Cerebellar nuclear complex (tissue), 1 donor: ENCODE data around the gene IFNW1.
"Not testable (repeated sequence)": the region's sequence is repeated elsewhere in the genome, so short reads cannot be mapped to it uniquely, and the experiment has no call there.

Experiments used
- DNase-seq, 2 experiments: peaks; one replicate each; lab custom pipeline; 2025; lab: John Stamatoyannopoulos, UW

IFNW1 gene

DNA sequence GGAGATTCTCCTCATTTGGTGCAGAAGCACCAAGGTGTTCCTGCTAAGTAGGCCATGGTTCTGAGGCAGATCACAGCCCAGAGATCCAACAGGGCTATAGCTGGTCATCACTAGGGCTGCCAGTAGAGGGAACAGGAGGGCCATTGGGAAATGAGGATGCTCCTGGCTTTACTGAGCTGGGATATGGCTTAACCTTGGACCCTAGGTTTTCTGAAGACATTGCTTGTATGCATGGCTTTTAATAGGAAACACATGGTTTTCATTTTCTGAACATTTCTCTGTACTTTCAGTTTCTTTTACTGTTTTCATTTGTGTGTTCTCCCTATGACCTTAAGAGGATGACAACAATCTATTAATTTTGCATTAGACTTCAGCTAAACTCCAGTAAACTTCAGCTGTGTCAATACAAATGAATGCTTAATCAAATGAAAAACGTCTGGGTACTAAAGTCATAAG, at the start of gene IFNW1:
Gene IFNW1, minus strand, starts transcription at position 406 of the 456 bp plus-strand sequence. Its CDS starts 262 bp downstream, at position 144.
- no peak for DNase-seq

DNA sequence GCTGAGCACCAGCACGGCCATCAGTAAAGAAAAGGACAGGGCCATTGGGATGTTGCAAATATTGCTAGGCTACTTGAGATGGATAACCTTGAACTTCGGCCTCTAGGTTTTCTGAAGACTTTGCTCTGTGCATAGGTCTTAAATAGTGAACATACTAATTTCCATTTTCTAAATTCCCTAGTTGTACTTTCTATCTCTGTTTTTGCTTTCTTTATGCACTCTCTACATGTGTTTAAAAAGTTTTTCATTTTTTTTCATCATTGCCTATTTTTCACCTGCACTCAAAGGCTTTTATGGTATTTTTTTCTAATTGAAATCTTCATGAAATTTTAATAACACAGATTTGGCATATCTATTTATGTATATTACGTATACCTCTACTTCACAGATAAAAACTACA, 45.9 kb upstream of the IFNW1 start, which contains the start of gene IFNA4:
Gene IFNA4, minus strand, starts transcription at position 101 of the 400 bp plus-strand sequence. Its CDS starts 56 bp downstream, at position 45.
- not testable (repeated sequence) for DNase-seq

DNA sequence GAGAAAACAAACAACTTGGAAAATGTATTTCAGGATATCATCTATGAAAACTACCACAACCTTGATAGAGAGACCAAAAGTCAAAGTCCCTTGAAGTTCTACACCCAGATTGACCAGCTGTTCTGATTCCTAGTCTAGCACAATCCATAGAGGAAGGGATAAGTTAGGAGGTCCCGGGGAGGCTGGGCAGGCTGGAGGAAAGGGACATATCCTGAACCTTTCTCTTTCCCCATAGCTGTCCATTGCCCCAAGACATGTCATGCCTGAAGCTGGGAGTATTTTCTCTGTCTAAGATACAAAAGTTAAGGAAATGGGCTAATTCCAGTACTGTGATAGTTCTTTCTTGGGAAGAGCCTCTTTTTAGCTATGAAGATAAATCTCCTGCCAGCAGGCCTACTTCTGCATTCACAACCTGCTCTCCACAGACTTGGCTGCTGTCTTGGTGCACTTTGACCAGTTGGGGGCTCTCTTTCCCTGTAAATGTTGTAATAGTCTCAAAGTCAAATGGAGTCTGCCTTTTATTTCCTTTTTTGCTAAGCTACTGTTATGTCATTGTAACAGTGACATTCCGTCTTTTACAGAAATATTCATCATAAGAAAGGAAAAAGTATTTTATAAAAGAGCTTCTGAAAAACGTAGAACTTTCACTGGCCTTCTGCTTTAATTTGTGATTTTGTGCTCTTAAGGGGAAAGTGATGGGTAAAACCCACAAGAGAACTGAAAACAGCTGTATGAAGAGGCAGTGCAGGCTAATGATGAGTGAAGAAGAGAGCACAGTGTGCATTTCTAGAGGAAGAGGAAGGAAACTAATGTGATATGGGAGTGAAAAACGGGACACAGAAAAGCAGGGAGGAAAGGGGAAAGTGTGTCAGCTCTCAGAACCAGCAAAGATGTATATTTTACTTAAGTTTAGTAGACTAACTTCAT, 41.4 kb upstream of the IFNW1 start:
- not testable (repeated sequence) for DNase-seq

DNA sequence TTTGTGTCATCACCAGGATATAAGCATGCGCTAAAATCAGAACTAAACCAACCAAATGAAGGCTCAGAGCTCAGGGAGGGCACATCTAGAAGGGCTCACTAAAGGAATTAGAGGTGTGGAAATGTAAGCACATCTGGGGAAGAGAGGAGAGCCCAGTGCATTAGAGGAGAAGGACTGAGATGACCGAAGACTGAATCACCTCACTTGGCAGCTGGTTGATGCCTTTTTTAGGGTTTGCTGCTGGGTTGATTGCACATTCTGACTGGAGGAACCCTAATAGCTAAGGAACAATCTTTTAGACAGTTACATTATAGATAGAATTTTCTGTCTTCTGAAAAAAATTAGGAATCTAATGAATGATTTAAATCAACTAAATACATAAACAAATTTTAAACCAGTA, 33.0 kb upstream of the IFNW1 start:
- DNase-seq: no peak

DNA sequence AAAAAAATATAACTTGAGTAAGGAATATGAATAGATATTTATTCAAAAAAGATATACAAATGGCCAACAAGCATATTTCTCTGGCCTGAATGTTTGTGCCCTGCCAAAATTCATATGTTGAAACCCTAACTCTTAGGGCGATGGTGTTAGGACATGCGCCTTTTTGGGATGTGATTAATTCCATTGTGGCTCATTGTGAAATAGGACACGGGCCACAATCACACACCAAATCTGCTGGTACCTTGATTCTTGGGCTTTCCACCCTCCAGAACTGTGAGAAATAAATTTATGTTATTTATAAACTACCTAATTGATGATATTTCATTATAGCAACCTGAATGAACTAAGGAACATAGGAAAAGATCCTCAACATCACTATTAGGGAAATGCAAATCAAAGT, 30.5 kb upstream of the IFNW1 start:
- DNase-seq: no peak

DNA sequence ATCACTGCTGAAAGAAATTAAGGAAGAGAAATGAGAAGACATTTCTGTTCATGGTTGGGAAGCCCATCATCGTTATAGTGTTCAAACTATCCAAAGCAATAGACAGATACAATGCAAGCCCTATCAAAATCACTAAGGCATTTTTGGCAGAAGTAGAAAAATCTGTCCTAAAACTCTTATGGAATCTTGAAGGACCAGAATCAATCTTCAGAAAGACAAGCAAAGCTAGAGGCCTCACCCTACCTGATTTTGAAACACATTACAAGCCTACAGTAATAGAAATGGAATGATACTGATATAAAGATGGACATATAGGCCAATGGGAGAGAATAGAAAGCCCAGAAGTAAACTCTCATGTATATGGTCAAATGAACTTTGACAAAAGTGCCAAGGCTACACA, 29.7 kb upstream of the IFNW1 start:
- DNase-seq: no peak

DNA sequence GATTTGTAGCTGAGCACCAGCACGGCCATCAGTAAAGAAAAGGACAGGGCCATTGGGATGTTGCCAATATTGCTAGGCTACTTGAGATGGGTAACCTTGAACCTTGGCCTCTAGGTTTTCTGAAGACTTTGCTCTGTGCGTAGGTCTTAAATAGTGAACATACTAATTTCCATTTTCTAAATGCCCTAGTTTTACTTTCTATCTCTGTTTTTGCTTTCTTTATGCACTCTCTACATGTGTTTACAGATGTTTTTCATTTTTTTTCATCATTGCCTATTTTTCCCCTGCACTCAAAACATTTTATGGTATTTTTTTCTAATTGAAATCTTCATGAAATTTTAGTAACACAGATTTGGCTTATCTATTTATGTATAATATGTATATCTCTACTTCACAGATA, 24.9 kb upstream of the IFNW1 start, which contains the start of gene IFNA21:
Gene IFNA21, minus strand, starts transcription at position 101 of the 400 bp plus-strand sequence. Its CDS starts 48 bp downstream, at position 53.
- not testable (repeated sequence) for DNase-seq

DNA sequence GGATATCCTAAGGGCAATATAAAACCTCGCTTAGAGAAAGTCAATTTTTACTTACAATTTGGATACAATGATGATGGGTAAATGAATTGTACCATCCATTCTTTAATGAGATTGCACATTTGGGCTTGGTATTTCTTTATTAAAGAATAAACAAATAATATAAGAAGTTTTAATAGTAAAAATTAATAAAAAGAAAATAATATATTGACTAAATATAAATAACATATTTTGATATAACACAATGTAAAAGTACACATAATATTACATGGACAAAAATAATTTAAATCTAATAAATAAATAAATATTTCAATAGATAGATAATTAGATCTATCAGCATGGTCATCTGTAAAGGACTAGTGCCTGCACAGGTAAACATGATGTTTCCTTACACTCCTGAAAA, 23.9 kb upstream of the IFNW1 start:
- DNase-seq: no peak

DNA sequence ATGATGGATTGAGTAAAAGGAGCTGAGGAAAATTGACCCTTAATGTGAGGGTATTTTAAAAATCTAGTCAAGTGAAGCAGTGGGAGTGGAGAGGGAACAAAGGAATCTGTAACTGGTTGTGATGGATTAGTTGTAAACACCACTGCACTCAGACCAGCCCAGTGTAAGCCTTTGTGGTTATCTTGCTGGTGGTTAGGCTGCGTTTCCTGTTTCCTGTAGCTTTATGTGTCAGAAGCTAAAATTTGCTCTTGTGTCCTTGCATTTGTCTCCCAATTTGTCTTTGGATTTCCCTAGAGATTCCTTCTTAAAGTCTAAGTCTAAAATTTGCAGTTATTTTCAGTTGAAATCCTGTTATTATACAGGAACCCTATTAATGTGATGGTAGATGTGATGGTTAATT, 18.5 kb upstream of the IFNW1 start:
- DNase-seq: no peak

DNA sequence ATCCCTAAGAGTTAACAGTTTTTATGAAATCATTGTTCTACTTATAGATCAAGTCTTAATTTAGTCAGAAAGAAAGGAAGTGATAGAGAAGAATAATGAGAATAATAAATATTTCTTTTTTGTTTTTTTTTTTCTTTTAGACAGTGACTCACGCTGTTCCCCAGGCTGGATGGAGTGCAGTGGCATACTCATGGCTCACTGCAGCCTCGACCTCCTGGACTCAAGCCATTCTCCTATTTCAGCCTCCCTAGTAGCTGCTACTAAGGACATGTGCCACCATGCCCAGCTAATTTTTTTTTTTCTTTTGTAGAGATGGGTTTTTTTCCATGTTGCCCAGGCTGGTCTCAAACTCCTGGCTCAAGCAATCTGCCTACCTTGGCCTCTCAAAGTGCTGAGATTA, 13.9 kb upstream of the IFNW1 start:
- no peak for DNase-seq

DNA sequence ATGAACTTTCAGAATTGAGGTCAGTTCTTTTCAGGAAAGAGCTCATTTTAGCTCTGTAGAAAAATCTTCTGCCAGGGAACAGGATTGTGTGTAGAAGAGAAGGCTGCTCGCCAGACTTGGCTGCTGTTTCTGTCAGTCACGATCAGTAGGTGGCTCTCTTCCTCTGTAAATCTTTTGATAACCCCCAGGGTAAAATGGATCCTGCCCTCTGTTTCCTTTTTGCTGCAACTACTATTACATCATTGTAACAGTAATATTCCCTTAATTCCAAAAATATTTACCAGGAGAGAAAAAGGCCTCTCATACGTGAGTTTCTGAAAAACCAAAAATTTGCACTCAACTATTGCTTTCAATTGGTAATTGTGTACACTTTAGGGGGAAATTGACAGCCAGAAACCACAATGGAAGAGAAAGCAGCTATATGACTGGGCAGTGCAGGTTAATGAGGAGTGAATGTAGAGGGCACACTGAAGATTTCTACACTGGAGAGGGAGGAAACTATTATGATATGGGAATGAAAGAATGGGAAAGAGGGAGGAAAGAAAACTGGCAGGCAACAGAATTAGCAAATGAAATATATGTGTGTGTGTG, 12.5 kb upstream of the IFNW1 start:
- DNase-seq: no peak

DNA sequence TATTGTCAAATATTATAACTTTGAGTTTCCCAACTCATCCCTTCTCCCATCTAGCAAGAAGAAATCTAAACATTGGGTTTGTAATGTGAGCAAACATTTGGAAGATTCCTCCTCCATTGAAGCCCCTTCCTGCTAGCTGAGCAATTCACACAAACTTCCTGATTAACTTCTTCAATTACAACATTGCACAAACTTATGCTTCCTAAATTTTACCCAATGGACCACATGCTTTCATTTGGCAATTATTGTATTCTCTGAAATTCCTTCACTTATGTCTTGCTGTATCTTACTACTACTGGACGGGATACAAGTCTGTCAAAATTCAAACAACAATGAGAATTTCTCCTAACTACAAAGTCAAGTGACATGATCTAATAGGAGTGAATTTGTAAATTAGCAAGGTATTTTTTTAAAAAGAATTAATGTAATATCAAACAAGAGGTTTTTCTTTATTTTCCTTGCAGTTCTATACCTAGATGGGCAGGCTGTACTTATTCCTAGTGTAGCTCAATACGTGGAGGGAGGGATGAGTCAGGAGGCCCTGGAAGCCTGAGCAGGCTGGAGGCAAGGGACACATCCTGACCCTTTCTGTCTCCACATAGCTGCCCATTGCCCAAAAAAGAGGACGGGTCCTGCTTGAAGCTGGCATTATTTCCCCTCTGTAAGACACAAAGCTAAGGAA, 11.8 kb upstream of the IFNW1 start:
- no peak for DNase-seq

DNA sequence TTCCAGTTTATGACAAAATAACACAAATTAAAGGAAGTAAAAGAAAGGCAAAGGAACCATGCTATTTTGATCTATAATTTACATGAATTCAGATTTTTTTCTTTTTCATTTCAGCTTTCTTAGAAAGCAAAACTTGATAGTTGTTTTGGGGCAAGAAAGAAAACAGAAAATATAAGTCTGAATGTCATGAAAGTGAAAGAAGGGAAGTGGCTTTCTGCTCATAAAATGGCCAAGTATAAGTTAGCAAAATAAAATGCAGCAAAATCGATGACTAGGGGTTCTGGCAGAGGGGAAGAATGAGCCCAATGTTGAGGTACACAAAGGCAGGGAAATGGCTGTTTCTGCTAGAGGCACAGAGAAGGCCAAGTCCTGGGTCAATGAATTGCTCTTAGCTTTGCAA, 3.0 kb upstream of the IFNW1 start:
- DNase-seq: no peak

DNA sequence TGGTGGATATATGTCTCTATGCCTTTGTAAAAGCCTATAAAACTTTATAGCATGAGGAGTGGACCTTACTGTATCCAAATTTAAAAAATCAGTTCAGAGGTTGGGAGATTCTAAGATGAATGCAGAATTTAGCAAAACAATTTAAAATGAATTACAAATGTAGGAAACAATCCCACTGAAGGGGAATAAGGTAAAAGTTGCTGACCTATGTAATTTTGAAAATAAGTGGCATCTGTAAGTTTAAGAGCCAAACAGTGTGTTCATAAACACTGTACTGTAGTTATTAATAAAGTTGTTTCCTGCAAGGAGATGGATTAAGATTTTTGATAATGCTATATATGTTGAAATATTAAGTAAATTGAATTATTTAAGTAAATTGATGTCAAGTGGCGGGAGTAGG, 4.6 kb downstream of the IFNW1 start:
- no peak for DNase-seq

DNA sequence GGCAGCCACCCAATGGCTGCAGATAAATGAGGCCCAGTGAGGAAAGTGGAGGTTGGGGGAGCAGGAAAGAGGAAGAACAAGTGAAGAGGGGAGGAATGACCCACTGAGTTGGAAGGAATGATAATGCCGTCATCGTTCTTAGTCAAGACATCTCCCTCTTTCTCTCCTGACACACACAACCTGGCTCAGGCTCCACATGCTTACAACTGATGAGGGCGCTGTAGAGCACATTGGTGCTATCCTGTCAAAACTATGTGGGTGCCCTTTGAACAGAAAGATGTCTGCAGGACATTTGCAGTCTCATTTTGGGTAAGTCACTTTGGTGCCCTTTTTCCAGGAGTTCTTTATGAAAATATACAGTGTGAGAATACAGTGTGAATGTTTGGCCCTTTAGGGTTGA, 5.9 kb downstream of the IFNW1 start:
- no peak for DNase-seq

DNA sequence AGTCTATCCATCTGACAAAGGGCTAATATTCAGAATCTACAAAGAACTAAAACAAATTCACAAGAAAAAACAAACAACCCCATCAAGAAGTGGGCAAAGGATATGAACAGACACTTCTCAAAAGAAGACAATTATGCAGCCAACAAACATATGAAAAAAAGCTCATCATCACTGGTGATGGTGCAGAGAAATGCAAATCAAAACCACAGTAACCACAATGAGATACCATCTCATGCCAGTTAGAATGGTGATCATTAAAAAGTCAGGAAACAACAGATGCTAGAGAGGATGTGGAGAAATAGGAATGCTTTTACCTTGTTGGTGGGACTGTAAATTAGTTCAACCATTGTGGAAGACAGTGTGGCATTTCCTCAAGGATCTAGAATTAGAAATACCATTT, 13.4 kb downstream of the IFNW1 start:
- DNase-seq: not testable (repeated sequence)

DNA sequence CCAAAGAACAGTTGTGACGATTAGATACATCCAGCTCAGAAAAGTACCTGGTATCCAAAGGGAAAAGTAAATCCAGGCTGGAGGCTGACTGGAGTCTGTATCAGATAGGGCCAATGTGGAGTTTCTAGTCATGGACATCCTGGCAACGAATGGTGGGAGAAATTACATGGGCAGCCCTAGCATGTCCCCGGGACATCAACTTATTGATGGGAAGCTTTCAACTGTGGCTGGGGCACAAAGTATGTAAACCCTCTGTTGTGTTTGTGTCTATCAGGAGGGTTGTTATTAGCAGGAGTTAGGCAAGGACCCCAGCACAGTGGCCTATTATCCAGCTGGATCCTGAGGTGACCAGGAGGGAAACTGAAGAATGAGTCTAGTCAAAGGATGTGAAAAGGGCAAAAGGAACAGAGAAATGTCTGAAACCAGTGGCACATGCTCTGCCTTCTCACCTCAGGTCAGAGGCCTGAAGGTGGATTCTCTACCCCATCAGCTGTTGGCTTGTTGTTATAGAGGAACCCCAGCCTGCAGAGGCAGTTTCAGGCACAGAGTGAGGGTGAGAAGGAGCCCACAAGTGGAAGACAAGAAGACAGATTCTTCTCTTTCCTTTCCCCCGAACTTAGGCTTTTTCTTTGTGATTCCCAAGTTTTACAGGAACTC, 19.9 kb downstream of the IFNW1 start:
- DNase-seq: no peak

DNA sequence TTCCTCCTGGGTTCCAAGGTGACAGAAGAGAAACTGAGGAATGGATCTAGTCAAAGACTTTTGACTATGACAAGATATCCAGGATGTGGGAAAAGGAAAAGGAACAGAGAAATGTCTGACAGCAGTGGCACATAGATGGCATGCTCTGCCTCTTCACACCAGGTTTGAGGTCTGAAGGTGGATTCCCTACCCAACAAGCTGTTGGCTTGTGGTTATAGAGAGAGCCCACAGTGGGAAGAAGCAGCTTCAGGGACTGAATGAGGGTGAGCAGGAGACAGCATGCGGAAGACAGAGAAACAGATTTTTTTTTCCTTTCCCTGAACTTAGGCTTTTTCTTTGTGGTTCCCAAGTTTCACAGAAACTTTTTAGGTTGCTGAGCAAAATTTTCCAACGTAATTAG, 20.6 kb downstream of the IFNW1 start:
- no peak for DNase-seq

DNA sequence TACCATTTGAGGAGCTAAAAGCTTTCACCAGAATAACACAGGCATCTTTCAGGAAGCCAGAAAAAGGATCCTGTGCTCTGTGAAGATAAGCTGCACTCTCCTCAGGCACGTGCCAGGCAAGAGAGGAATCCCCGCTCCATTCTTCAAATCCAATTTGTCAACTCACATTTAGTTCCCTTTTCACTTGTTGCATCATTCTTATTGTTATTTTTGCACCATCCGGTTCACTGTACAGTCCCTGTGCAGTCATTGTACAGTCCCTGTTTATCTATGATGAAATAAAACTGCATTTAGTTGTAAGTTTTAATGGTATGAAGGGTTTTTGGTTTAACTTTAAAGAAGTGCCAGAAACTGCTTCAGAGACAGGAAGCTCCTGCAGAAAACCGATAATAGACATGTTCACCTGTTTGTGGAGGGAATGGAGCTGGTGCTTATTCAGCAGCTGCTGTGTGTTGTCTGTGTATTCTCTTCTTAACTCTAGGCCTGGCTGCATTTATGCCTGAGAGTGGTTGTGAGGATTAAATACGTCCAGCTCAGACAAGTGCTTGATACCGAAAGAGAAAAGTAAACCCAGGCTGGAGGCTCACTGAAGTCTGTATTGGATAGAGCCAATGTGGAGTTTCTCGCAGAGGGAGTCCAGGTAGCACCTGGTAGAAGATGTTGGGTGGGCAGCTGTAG, 22.4 kb downstream of the IFNW1 start:
- no peak for DNase-seq

DNA sequence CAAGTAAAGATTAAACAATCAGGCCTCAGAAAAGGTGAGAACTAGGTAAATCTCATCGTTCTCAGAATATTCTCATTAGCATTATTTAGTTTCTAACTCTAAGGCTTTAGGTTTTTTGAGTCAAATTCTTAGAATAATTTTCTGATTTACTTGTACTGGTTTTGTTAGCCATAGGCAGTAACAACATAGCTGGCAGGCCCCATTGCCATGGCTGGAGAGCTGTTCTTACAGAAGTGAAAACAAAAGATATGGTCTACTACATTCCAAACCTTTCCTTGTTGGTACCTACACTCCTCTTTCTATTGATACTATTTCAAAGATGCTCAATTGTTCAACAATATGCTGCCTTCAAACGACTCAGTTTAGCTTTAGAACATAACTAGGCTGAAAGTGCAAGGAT, 27.3 kb downstream of the IFNW1 start:
- DNase-seq: no peak
